ENCODE measurements around the gene KRT73.

KRT73 gene

DNA sequence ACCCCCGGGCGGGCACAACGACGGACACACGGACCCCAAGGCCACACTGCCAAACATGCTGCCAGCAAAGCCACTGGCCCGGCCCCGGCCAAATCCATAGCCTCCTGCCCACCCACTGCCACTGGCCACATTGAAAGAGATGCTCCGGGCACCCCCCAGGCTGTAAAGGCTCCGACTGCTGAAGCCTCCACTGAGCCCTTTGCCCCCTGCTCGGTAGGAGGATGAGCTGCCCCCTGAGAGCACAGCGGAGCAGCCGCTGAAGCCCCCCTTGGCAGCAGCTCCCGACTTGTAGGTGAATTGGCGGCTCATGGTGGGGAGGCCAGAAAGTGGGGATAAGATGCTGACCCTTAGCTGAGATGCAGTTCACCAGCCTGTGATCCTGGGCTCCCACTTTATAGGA is at the start of gene KRT73:
KRT73 (minus strand) TSS at position 344 of the 400 bp plus-strand sequence; CDS start at position 309, 35 bp downstream.
- no peak for DNase-seq

DNA sequence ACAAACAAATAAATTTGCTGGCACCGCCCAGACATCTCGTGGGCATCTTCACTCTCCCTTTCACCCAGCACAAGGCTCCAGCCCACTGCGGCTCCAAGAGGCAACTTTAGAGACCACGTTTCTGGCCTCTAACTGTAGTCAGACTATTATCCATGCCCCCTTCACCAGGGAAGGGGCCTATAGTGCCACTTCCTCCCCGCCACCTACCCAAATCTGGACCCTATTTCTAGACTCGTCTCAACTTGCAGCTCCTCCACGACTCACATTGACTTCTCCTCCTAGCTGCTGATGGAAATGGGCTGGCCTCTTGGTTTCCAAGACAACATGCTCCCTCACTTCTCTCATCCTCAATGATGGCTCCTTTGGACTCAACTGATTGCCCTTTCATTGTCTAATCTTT is 49.6 kb upstream of the KRT73 start:
- DNase-seq: no peak

DNA sequence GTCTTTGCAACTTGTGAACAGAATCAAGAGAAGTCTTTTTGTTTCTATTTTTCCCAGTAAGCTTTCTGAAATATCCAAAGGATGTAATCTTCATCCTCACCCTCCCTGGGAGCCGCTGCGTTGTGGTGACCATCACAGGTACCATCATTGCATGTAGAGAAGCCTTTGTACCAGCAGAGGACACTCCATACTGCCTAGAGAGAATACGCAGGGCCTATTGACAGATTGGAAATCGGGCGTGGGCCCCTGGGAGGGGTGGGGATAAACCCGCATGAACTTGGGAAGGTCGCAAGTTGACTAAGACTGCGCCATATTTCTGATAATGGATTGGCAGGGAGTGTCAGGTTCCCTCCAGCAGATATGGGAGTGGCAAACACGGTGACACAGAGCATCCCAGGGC is 49.1 kb upstream of the KRT73 start:
- no peak for DNase-seq

DNA sequence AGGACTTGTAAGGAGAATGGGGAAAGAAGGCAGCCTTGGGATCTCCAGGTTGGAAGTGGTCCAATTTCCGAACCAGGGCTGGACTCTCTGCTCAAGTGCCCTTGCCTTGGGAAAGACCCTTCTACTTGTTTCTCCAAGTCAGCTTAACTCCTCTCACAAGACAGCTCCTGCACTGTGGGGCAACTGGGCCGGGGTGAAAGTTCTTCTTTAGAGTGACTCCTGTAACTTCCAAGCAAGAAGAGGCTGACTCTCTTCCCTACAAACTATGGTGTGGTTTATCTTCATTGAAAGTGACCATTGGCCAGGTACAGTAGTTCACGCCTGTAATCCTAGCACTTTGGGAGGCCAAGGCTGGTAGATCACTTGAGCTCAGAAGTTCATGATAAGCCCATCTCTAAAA is 48.1 kb upstream of the KRT73 start:
- DNase-seq: no peak

DNA sequence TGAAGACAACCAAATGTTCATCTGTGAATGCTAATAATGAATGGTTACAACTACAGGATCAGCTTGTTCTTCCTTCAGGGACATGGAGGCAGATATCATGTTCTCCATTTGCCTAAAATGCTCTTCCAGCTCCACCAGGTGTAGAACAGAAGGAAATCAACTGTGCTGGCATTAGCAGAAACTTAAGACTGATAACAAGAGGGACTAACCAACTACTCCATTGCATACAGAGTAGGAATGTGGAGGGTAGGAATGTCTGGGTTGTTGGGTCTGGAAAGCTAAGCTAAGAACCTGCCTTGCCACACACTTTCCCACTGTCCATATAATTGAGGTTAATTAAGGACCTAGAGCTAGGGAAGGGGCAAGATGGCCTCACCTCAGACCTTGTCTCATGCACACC is 45.1 kb upstream of the KRT73 start:
- DNase-seq: no peak

DNA sequence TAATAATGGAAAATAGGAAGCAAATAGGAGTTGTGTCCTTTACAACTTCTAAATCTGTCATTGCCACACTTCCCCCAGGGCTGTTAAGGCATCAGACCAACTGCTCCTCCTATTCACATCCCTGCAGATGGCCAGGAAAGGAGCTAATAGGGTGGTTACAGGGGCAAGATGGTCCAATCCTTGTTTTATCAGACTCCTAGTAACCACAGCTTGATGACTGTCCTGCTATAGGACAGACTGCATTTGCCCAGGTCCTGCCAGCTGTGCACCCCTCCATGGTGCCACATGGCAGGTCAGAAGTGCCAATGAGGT is 44.5 kb upstream of the KRT73 start:
- DNase-seq: no peak

DNA sequence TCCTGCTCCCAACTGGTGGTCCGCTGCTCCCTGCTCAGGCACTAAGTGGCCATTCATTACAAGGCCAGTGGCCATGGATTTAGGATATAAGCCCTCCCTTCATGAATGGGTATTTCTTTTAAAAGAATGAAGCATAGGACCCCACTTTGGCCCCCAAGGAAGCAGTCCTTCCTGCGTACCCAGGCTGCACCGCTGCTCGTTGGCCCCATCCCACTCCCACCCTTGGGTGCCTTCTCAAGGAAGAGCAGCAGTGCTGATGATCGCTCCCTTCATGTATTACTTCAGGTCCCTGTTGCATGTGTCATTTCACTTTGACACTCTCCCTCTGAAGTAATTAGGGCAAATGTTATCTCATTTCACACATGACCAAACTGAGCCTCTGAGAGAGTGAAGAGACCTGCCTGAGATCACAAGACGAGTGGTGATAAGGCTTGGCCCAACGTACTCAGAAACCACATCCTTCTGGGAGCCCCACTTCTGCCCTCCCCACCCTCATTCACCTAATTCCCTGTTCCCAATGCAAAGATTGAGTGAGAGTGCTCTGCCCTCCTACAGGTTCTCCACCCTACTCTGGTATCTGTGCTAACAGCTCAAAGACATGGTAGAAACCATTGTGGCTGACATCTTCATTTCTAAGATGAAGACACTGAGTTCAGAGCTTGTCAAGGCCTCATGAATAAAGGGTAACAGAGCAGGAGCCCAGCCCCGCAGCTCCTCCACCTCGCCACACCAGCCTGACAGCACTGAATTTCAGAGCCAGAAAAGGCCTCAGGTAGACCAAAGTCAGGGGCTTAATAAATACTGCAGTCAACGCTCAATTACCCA is 43.9 kb upstream of the KRT73 start:
- DNase-seq: no peak

DNA sequence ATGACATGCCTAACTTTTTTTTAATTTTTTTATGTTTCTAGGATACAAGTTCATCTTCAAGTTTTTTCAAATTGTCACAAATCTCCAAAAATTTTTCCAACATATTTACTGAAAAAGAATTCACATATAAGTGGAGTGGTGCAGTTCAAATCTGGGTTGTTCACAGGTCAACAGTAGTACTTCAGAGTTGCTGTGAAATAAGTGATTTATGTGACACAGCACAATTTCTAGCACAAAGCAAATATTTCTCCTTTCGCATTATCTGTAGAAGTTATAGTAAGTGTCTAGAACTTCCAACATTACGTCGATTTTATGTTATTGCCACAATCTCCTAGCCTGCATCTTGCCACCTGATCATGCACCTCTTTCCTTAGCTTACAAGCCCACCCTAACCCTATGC is 43.3 kb upstream of the KRT73 start:
- no peak for DNase-seq

DNA sequence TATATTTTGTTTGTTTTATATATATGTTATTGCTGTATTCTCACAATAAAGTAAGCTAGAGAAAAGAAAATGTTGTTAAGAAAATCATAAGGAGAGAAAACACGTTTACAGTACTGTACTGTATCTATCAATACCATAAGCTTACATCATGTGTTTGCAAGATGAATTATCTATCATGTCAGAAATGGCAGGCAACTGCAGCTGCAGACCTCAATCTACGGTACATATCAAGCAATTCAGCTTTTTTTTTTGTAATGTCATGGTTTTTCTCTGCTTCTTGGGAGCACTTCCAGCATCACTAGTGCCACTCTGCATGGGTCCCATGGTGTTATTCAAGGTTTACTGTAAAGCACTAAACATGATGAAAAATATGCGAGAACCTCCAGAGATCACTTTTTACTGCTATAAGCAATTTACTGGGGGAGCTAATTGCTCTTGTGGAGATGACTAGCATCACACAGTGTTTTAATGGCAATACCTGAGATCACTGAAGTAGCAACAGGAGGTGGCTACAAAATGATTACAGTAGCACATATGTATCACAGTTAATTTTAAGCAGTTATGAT is 42.7 kb upstream of the KRT73 start:
- no peak for DNase-seq

DNA sequence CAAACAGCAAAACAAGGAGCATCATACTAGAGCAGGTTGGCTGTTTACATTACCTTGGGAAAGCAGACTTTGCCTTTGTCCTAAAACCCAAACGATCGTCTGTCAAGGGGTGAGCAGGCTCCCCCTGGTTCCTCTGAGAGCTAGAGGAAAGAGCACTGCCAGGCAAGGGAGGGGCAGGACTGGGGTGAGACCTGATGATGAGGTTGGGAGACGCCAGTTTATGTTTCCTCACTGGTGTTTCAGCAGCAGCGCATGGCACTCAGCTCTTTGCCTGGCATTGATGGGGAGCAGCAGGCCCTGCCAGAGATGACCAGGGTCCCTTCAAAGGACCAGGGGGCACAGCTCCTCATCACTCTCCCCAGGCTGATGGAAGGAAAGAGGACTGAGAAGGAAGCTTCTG is 41.6 kb upstream of the KRT73 start:
- no peak for DNase-seq

DNA sequence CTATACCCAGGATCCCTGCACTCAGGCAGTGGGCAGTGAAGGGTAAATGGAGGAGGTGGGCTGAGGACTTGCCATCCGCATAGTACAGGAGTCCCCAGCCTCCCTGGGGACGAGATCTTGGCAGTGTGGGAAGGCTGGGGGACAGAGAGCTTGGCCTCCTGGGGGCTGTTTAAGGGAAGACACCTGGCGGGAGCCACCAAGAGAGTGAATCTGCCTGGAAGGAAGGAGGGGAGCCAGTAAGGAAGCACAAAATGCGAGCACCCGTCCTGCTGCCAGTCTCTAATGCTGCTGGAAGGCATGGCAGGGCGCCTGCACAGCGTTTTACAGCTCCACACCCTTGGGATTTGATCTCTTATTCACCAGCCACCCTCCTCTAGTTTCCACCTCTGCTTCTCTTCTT is 41.0 kb upstream of the KRT73 start:
- no peak for DNase-seq

DNA sequence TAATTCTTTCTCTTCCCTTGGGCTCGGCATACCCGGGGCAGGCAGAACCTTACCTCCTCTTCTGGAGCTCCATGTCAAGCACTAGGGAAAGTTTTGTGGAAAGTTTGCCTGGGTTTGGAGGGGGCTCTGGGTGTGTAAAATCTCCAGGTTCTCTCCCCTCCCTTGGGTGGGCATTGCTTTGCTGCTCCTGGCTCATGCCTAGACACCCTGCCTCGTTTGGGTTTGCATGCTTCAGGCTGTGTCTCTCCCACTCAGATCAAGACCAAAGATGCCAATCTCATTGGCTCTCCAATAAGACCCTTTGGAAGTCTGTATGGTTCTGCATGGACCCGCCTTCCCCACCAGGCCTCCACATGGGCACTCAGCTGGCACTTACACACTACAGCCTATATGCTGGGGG is 39.8 kb upstream of the KRT73 start:
- DNase-seq: no peak

DNA sequence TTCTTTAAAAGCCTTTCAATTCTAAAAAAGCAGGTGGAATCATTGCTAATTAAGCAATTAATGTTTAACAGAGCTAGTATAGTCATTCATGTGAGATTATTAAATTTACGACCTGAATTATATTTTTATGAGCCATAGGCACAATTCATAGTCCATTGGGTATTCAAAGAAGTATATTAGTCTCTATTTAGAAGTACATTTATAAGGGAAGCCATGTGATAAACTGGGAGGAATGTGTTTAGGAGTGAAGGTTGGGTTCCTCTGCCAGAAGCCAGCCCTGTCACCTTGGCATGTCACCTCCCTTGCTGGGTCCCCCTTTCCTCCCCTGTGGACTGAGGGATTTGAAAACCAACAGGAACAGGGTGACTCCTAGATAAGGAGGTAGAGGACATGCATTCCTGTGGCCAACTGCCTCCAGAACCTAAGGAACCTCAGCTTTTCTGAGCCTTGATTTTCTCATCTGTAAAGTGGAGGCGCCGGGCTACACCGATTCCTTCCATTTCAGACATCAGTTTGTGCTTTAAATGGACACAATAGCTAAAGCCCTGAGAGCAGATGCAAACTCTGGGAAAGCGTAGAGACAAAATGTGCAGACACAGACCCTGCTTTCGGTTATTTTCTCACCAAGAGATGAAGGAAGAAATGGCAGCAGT is 39.0 kb upstream of the KRT73 start:
- no peak for DNase-seq

DNA sequence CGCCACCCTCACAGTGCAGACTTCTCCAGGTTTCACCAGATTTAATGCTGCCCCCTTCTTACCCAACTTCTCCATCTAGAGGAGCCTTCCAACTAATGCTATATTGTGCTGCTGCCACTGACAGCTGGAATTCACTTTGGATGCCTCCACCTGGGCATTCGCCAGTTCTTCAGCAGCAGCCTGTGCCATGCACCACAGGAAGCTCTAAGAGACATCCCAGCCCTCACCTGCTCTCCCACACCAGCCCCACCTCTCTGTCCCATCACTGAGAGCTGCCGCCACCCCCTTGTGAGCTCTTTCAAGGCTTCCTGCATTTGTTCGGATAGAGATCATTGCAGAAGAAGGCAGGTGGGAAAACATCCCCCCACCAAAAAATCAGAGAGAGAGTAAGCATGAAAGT is 38.3 kb upstream of the KRT73 start:
- no peak for DNase-seq

DNA sequence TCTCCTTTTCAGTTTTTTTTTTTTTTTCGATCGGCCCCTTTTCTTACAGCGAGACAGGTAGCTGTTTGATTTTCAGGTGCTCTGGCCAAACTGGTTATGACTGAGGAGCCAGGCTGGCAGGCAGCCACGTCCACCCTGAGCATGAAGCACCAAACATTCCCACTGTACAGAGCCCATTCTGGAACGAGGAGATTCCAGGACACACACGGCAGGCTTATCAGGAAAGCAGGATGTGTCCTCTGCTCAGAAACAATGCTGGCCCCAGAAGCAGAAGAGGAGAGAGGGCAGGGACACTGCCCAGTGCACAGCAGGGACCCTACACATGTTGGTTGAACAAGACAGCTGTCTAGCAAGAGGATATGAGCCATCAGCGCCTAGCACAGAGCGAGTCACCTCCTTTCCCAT is 37.4 kb upstream of the KRT73 start:
- DNase-seq: no peak

DNA sequence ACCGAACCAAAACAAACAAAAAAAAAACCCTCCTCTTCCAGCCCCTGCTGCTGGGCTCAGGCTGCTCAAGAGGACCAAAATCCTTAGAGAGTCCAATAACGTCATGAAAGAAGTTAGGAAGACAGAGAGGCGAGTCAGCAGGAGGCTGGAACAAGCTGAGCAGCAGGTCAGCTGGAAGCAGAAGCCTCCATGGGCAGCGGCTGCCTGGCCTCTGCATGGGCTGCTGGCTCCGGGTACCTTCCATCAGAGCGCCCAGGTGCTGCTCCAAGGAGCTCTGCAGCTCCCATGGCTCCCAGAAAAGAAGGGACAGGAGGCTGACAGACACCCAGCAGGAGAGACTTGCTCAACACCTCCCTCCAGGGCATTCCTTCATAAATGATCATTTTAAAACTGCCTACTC is 36.9 kb upstream of the KRT73 start:
- DNase-seq: no peak

DNA sequence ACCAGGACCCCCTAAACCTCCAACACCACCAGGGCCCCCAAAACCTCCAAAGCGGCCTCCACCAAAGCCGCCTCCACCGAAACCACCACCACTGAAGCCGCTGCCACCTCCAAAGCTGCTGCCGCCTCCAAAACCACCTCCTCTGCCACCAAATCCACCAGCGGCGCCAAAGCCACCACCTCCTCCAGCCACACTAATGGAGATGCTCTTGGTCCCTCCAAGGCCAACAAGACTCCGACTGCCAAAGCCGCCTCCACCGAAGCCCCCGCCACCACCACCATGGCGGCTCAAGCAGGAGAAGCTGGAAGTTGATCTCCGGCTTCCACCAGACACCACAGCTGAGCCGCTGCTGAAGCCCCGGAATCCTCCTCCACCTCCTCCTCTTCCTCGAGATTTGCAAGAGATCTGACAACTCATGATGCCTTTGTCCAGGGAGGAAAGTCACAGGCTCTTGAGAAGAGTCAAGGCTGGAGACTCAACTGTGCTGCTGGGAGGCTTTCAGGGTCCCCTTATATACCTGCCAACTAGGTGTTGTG is 33.4 kb upstream of the KRT73 start, which contains the start of gene KRT2:
KRT2 (minus strand) TSS at position 486 of the 536 bp plus-strand sequence; CDS start at position 417, 69 bp downstream.
- no peak for DNase-seq

DNA sequence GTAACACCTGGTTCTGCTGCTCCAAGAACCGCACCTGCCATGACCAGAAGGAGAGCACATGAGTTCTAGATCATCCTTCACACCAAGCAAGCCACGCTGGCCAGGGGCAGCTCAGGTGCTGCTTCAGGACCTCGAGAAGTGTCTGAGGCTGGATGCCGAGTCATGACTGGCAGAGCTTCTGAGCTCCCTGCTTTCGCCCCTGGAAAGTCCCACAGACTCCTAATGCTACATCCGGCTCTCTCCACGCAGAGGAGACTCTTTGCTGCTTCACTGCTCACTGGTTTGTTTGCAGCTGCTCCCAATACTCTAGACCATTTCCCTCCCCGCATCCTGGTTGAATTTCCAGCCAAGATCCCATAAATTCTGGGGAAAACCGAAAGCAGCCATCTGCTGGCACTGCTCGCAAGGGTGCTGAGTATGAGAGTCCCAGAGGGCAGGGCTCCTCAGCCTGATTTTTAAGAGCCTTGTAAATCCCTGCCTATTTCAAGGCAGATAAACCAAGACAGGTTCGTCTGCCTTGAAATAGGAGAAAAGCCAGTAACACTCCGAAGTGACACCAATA is 32.2 kb upstream of the KRT73 start:
- DNase-seq: no peak

DNA sequence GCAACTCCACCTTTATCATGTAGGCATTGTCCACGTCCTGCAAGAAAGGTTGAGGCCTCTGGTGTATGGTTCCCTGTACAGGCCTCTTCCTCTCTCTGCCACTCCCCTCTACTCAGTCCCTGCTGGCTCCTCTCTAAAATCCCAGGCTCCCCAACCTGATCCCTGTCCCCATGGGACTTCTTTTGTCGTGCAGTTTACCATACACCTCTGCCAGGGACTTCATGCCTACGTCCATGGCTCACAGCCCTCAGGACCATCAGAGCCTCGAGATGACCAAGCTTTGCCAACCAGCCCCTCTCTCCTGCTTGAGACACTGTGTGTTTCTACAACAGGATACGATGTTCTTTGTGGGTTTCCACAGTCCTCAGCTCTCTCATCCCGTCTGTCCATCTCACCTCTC is 30.7 kb upstream of the KRT73 start:
- no peak for DNase-seq

DNA sequence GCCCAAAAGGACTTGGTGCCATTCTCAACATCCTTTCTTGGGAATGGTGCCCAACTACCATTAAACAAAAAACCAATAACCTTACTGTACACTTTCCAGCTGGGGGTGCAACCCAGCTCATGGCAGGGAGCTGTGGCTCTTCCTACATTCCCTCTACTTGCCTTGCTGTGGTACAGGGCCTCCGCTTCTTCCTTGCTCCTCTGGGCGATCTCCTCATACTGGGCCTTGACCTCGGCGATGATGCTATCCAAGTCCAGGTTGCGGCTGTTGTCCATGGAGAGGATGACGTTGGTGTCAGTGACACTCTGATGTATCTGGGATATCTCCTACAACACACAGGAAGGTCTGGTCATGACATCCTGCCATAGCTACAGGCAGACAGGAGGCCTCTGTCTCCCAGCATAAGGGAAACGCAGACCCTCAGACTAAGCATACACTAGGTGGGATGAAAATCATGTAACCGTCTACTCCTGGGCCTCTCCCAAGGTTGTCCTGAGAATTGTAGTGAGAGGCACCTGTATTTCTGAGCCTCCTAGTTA is 29.7 kb upstream of the KRT73 start:
- DNase-seq: no peak

DNA sequence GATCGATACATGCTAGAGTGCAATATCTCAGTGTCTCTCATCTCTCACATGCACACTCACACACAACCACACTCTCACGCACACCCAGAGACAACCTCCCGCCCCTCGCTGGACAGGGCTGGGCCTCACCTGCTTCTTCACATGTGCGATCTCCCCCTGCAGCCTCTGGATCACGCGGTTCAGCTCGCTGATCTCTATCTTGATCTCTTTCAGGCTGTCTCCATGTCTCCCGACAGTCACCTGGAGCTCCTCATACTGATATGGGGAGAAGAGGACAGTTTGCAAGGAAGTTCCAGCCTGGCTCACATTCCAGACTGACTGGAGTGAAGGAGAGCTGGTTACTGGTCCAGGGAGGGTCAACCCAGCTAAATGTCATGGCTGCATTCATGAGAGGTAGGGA is 29.2 kb upstream of the KRT73 start:
- no peak for DNase-seq

DNA sequence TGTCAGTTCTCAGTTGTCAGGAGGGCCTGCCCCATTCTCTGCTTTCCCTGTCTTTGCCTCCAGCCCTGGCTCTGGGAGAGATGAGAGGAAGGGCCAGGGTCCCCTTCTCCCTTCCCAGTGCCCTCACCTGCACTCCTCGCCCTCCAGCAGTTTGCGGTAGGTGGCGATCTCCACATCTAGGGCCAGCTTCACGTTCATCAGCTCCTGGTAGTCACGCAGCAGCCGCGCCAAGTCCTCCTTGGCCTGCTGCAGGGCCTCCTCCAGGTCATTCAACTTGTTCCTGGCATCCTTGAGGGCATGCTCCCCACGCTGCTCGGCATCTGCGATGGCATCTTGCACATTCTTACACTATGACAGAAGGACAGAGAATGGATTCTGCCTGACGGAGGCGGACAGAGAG is 28.3 kb upstream of the KRT73 start:
- no peak for DNase-seq

DNA sequence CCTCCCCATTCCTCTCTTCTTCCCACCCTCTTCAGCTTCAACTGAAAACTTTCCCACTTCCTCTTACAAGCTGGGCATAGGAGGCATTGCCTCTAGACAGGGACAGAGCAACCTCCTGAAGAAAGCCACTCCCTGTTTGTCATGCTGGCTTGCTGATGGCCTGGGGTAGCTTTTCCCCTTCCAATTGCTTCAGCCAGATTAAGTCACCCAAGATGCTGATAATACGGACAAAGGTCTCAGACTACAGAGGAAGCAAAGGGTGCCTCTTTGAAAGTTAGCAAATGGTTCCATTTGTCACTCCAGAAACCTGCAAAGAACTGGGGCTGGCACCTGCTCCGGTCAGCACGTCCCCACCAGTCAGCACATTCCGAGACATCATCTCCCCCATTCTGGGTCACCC is 27.6 kb upstream of the KRT73 start:
- no peak for DNase-seq

All from activated CD4-positive, CD25-positive, alpha-beta regulatory T cell treated with anti-CD3 and anti-CD28 coated beads, Interleukin-2, amount 50 U/mL, for 72 hours (primary cell).